ENCODE measurements around the gene CD248.

DNA sequence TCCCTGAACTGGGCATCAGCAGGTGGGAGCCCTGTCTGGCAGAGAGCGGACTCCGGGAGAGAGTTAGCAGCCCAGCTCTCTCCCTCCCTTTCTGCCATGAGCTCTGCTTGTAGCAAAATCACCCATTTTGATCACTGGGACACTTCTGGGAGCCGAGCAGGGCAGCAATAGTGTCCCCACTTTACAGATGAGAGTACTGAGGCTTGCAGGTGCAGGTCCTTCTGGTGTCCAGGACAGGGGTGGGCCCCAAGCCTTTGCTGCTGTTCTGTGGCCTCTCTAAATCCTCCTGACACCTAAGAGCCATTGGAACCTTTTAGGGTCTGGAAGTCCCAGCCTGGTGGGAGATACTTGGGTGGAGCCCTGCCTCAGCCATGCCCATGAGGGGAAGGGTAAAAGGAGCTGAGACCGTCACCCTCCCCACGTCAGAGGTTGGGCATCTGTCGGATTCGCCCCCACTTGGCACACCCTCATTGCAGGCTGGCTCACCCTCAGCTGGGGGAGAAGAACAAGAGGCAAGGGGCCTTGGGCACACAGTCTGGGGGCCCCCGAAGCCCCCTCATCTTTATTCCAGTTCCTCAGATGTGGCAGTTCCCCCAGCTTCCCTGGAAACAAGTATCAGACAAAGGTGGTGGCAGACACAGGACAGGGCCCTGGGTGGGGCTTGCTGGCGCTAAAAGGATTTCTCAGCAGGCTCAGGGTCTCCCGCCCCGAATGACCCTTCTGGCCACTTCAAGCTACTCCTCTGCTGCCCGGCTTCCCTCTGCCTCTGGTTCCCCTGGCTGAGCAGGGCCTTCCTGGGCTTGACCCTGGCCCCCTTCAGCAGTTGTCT is 14.9 kb upstream of the CD248 start:
- TF ChIP-seq, protein P1, sequence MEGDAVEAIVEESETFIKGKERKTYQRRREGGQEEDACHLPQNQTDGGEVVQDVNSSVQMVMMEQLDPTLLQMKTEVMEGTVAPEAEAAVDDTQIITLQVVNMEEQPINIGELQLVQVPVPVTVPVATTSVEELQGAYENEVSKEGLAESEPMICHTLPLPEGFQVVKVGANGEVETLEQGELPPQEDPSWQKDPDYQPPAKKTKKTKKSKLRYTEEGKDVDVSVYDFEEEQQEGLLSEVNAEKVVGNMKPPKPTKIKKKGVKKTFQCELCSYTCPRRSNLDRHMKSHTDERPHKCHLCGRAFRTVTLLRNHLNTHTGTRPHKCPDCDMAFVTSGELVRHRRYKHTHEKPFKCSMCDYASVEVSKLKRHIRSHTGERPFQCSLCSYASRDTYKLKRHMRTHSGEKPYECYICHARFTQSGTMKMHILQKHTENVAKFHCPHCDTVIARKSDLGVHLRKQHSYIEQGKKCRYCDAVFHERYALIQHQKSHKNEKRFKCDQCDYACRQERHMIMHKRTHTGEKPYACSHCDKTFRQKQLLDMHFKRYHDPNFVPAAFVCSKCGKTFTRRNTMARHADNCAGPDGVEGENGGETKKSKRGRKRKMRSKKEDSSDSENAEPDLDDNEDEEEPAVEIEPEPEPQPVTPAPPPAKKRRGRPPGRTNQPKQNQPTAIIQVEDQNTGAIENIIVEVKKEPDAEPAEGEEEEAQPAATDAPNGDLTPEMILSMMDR (IDR thresholded peaks at IDR 0.05): no peak
- TF ChIP-seq POLR2A (IDR thresholded peaks at IDR 0.05): no peak
